Natural killer cell (primary cell): Measurements from ENCODE around the gene KLK13. TPM values are rescaled to one million over a fixed set of nuclear protein-coding genes. Genes with fewer than 3 reads are reported as not detected.

Source experiments
- ATAC-seq, 3 donors: fragments of 150-1000 bp in 2 of 3; fragments of 200-7000 bp in 1 of 3; cut with Tn5 transposase; 1 replicate in 1 of 3; 2 replicates in 2 of 3; pipeline ENCODE4 v1.10.0; 2021; ENCODE audit warnings: mild to moderate bottlenecking in 2 of 3, moderate library complexity in 2 of 3
- DNase-seq, 2 donors: peaks; one replicate each; pipeline versions ENCODE4 v3.0.0 to v3.0.0-alpha.2; 2013 to 2021; ENCODE audit warnings: mixed read lengths in 1 of 2
- H3K27ac ChIP-seq: one replicate; pipeline ENCODE4 v1.5.1; 2013; ENCODE audit warnings: mild to moderate bottlenecking, low read length
- H3K27me3 ChIP-seq: one replicate; pipeline ENCODE4 v1.6.1; 2013; ENCODE audit warnings: low read length; ENCODE audit not compliant: control insufficient read depth, insufficient read depth
- H3K36me3 ChIP-seq: one replicate; pipeline ENCODE4 v1.6.1; 2013; ENCODE audit warnings: low read length; ENCODE audit not compliant: control insufficient read depth, insufficient read depth
- H3K4me1 ChIP-seq: one replicate; pipeline ENCODE4 v1.6.1; 2013; ENCODE audit warnings: low read length; ENCODE audit not compliant: control insufficient read depth, insufficient read depth
- H3K4me3 ChIP-seq: one replicate; pipeline ENCODE4 v1.5.1; 2013; ENCODE audit warnings: low read length
- H3K9me3 ChIP-seq: one replicate; pipeline ENCODE4 v1.6.1; 2013; ENCODE audit warnings: low read length; ENCODE audit not compliant: control insufficient read depth, insufficient read depth
- H3K27ac Mint-ChIP-seq, 2 donors: one replicate each; pipeline ENCODE4 v1.8.0; 2022; ENCODE audit warnings: mild to moderate bottlenecking in 2 of 2, mixed read lengths in 2 of 2, moderate library complexity in 1 of 2
- H3K27me3 Mint-ChIP-seq, 2 donors: one replicate each; pipeline ENCODE4 v1.8.0; 2022; ENCODE audit warnings: low read depth in 2 of 2, mixed read lengths in 2 of 2
- H3K36me3 Mint-ChIP-seq: one replicate; pipeline ENCODE4 v1.8.0; 2022; ENCODE audit warnings: mixed read lengths
- H3K4me1 Mint-ChIP-seq, 2 donors: one replicate each; pipeline ENCODE4 v1.8.0; 2022; ENCODE audit warnings: mixed read lengths in 2 of 2
- H3K4me3 Mint-ChIP-seq: one replicate; pipeline ENCODE4 v1.8.0; 2022; ENCODE audit warnings: mild to moderate bottlenecking, moderate library complexity, mixed read lengths
- H3K9me3 Mint-ChIP-seq, 2 donors: one replicate each; pipeline ENCODE4 v1.8.0; 2022; ENCODE audit warnings: mixed read lengths in 2 of 2
- WGBS: methylation state at CpG from one replicate; pipeline ENCODE4 v1.1.7; 2013; ENCODE audit warnings: missing lambda C conversion rate; ENCODE audit not compliant: insufficient coverage; 5-methylcytosine and 5-hydroxymethylcytosine counted together
- intact Hi-C: fragments of 100-400 bp; cut with micrococcal nuclease; formaldehyde crosslinking; loops from one replicate; pipeline ENCODE4 v1.14.2; 2022
- total RNA-seq, 4 donors: library from RNA; stranded (reverse); fragments of 120-200 nt in 1 of 4; gene quantifications; one replicate each; pipeline versions ENCODE4 v1.2.3 to v1.2.4, GENCODE V29; 2013 to 2022
- TF ChIP-seq, protein P1 (sequence below): fragments of 200-600 bp; IDR thresholded peaks from one replicate; pipeline ENCODE4 v1.8.0; 2022; ENCODE audit warnings: antibody characterized with exemption

The KLK13 gene
- total RNA-seq, 3 donors from 2014 or later (not counting 1 experiment from before 2014, with no cell fraction given), result not detected

GRCh38 chr19:51012661-51013190, 52.2 kb downstream of the KLK13 start:
- Histone ChIP-seq H3K9me3 (no peaks in the 10 kb centered on the region), H3K27ac (no peak overlapping the region), H3K4me3 (no peak overlapping the region), H3K4me1 (peaks cover 10% of the 10 kb centered on the region), H3K27me3 (peaks cover 15% of the 10 kb centered on the region), H3K36me3 (no peaks in the 10 kb centered on the region)
- intact Hi-C loops, result no loop called here
- Mint-ChIP-seq H3K36me3 (no peaks in the 10 kb centered on the region), H3K27ac (no peak overlapping the region), H3K9me3 (no peaks in the 10 kb centered on the region), H3K4me3 (no peak overlapping the region), H3K27me3 (peaks cover 48 to 63% of the 10 kb centered on the region in 2 donors), H3K4me1 (peaks cover 5 to 8% of the 10 kb centered on the region in 2 donors)
- 71% methylated on average over 12 of the region's 12 CpGs for WGBS
- no peak for DNase-seq
- TF ChIP-seq, protein P1, sequence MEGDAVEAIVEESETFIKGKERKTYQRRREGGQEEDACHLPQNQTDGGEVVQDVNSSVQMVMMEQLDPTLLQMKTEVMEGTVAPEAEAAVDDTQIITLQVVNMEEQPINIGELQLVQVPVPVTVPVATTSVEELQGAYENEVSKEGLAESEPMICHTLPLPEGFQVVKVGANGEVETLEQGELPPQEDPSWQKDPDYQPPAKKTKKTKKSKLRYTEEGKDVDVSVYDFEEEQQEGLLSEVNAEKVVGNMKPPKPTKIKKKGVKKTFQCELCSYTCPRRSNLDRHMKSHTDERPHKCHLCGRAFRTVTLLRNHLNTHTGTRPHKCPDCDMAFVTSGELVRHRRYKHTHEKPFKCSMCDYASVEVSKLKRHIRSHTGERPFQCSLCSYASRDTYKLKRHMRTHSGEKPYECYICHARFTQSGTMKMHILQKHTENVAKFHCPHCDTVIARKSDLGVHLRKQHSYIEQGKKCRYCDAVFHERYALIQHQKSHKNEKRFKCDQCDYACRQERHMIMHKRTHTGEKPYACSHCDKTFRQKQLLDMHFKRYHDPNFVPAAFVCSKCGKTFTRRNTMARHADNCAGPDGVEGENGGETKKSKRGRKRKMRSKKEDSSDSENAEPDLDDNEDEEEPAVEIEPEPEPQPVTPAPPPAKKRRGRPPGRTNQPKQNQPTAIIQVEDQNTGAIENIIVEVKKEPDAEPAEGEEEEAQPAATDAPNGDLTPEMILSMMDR, result no peak
- ATAC-seq, result no peak

GRCh38 chr19:51010066-51010795, 54.7 kb downstream of the KLK13 start:
- no peaks in the 10 kb centered on the region for H3K4me1 ChIP-seq
- H3K4me3 Mint-ChIP-seq, result no peak overlapping the region
- no peaks in the 10 kb centered on the region for H3K27me3 ChIP-seq
- H3K4me3 ChIP-seq, result no peak overlapping the region
- H3K27me3 Mint-ChIP-seq, result peaks cover 44 to 45% of the 10 kb centered on the region in 2 donors
- TF ChIP-seq, protein P1, result no peak
- DNase-seq (no peak), ATAC-seq (no peak)
- no peaks in the 10 kb centered on the region for H3K4me1 Mint-ChIP-seq
- no peaks in the 10 kb centered on the region for H3K9me3 Mint-ChIP-seq
- no peaks in the 10 kb centered on the region for H3K36me3 ChIP-seq
- intact Hi-C loops, result no loop called here
- no peaks in the 10 kb centered on the region for H3K36me3 Mint-ChIP-seq
- H3K9me3 ChIP-seq, result no peaks in the 10 kb centered on the region
- H3K27ac ChIP-seq, result no peak overlapping the region
- H3K27ac Mint-ChIP-seq, result no peak overlapping the region
- 71% methylated on average over 2 of the region's 4 CpGs for WGBS

DNA sequence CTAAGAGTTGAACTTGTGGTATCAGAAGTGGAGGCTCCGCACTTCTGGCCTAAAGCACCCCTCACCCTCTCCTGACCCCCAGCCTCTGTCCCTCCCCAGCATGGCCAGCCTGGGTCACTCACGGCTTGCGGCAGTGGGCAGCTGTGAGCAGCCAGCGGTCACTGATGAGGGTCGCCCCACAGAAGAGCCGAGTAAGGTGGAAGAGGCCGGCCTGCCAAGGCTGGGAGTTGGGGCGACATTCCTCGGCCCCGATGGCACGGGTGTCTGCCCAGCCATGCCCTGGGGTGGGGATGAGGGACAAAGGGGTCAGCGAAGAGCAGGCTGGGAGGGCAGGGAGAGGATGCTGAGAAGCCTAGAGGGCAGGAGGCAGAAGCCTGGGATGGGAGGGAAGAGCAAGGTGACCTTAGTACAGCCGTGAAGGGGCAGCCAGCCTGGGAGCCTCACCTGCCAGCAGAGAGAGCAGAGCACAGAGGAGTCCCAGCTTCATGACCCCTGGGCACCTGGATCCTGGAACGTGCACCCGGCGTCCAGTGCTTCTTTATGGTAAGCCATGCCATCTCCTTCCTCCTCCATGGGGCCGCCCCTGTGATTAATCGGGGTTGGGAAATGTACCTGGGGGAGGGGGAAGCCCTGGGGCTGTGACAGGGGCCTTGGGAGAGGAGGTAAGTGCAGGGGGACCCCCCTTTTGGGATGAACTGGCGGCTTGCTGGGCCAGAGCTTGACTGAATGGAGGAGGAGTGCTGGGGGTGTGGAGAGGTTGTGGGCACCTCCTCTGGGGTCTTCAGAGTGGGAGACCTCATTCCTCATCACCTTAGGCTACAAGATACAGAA, 55.6 kb downstream of the KLK13 start:
- Histone ChIP-seq H3K4me3 (no peak overlapping the region), H3K4me1 (no peaks in the 10 kb centered on the region), H3K9me3 (no peaks in the 10 kb centered on the region), H3K27ac (no peak overlapping the region), H3K27me3 (no peaks in the 10 kb centered on the region), H3K36me3 (no peaks in the 10 kb centered on the region)
- Mint-ChIP-seq H3K27ac (no peak overlapping the region), H3K4me1 (no peaks in the 10 kb centered on the region), H3K27me3 (peaks cover 40 to 43% of the 10 kb centered on the region in 2 donors), H3K36me3 (no peaks in the 10 kb centered on the region), H3K4me3 (no peak overlapping the region), H3K9me3 (no peaks in the 10 kb centered on the region)
- TF ChIP-seq, protein P1, result no peak
- DNase-seq, result no peak
- WGBS, result 70% methylated on average over 19 of the region's 19 CpGs
- intact Hi-C loops, result no loop called here
- ATAC-seq, result no peak
